ENCODE measurements around the gene UBAC2.

Gene UBAC2

GRCh38 chr13:99172951-99173350 lies 27.7 kb upstream of the UBAC2 start:
- TF ChIP-seq CTCF (conservative IDR thresholded peaks at IDR 0.05), result no peak
- no peak for TF ChIP-seq ZFX (IDR thresholded peaks at IDR 0.05)
- no peak overlapping the region for H3K27ac ChIP-seq

DNA sequence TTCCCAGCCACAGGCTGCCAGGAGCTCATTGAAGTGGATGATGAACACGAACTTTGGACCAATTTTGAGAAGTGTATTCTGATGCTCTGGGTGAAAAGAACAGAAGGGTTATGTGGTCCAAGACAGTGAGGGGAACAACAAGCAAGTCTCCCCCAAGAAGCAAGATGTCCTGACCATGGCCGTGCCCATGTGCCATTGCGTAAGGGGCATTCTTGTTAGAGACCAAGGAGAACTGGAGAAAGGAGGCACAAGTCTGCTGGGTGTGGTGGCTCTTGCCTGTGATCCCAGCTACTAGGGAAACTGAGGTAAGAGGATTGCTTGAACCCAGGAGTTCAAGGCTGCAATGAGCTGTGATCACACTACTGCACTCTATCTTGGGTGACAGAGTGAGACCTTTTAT lies 27.0 kb upstream of the UBAC2 start:
- no peak overlapping the region for H3K27ac ChIP-seq

GRCh38 chr13:99174533-99175100 lies 26.0 kb upstream of the UBAC2 start:
- no peak overlapping the region for H3K27ac ChIP-seq
- TF ChIP-seq CTCF (conservative IDR thresholded peaks at IDR 0.05) (no peak), ZFX (IDR thresholded peaks at IDR 0.05) (no peak)

More for the DNA sequence above, 27.0 kb upstream of the UBAC2 start:
- TF ChIP-seq CTCF (conservative IDR thresholded peaks at IDR 0.05), result no peak
- no peak for TF ChIP-seq ZFX (IDR thresholded peaks at IDR 0.05)

DNA sequence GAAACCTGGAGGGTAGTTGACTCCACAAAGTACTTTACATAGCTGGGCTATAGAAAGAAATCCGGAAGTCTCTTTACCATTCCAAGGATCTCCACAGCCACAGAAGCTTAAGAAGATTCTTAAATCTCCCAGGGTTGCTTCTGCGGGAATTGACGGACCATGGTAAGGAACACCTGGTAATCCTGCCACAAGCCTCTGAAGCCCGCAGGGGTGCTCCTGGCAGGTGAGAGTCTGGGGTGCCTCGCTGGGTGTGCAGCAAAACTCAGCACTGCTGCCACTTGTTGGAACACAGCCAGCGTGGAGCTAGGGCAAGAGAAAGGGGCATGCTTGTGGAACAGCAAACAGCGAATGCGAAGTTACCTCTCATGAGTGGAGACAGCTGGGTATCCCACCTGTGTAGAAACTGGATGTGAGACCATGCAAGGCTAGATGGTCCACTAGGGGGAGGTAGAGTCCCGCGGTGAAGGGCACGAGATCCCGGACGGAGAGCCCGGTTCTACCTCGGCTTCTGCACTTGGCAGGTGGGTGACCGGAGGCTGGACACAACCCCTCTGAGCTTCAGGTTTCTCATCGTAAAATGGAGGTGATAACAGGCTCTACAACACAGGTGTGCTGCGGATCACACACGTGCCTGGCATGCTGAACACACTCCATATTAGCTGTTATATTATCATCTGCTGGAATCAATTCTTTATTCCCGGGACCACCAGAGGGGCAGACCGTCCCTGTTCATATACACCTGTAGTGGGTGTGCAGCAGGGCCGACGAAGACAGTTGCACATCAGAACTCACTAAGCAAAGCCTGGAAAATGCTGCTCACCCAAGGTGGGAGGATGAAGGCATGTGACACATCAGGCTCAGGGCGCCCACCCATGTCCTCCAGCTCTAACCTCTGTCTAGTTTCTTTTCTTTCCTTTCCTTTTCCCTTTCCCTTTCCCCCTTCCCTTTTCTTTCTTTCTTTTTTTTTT lies 24.1 kb upstream of the UBAC2 start:
- H3K27ac ChIP-seq, result no peak overlapping the region
- TF ChIP-seq CTCF (conservative IDR thresholded peaks at IDR 0.05) (peak; percentile 92), ZFX (IDR thresholded peaks at IDR 0.05) (no peak)

- TF ChIP-seq ZFX (IDR thresholded peaks at IDR 0.05), result no peak
- TF ChIP-seq CTCF (conservative IDR thresholded peaks at IDR 0.05), result no peak
- H3K27ac ChIP-seq, result no peak overlapping the region
These were observed 22.0 kb upstream of the UBAC2 start for GRCh38 chr13:99178636-99179035.

DNA sequence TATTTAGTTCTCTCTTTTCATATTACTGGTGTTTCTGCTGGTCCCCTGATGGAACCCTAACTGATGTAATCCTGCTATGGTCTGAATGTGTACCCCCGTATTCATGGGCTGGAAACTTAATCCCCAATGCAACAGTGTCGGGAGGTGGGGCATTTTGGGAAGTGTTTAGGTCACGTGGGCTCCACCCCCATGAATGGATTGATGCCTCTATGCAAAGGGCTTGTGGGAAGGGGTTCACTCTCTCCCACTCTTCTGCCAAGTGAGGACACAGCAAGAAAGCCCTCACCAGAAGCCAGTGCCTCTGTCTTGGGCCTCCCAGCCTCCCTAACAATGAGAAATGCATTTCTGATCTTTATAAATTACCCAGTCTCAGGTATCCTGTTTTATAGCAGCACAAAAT lies 21.2 kb upstream of the UBAC2 start:
- no peak overlapping the region for H3K27ac ChIP-seq
- TF ChIP-seq CTCF (conservative IDR thresholded peaks at IDR 0.05), result no peak
- no peak for TF ChIP-seq ZFX (IDR thresholded peaks at IDR 0.05)

DNA sequence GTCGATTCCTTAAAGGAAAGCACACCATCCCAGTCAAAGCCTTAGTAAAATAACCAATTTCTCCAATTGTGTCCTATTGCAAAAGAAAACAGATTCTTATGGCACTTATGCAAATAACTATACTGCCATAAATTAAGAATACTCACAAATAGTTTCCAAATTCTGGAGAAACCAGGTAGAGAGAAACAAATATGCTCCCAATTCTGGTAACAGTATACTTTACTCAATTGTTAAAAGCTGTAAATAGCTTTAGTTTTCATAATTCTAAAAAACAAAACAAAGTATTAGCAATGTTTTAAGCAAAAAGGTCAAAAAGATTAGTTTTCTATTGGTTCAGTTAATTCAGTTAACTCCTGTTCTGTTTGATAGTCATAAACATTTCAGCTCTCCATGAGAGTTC lies 18.2 kb upstream of the UBAC2 start:
- TF ChIP-seq ZFX (IDR thresholded peaks at IDR 0.05) (no peak), CTCF (conservative IDR thresholded peaks at IDR 0.05) (no peak)
- H3K27ac ChIP-seq, result no peak overlapping the region
